Neural crest cell (in vitro differentiated cells): ENCODE results near the gene ZFR2. TPM values are rescaled to one million over a fixed set of nuclear protein-coding genes. Genes with fewer than 3 reads are reported as not detected.
"Not testable (repeated sequence)": the region's sequence is repeated elsewhere in the genome, so short reads cannot be mapped to it uniquely, and the experiment has no call there.

ENCODE experiments used
- DNase-seq: peaks from one replicate; pipeline ENCODE4 v3.0.0; 2021; ENCODE audit warnings: low read depth, mixed read lengths, low spot score
- H3K27ac Mint-ChIP-seq: one replicate; pipeline ENCODE4 v1.8.0; 2021; ENCODE audit warnings: mild to moderate bottlenecking, mixed read lengths; ENCODE audit not compliant: unreplicated experiment
- H3K27me3 Mint-ChIP-seq: 2 replicates; pipeline ENCODE4 v1.8.0; 2021; ENCODE audit warnings: low read depth, mild to moderate bottlenecking, mixed read lengths
- H3K36me3 Mint-ChIP-seq: 2 replicates; pipeline ENCODE4 v1.8.0; 2021; ENCODE audit warnings: low read depth, mild to moderate bottlenecking, mixed read lengths
- H3K4me1 Mint-ChIP-seq: 2 replicates; pipeline ENCODE4 v1.8.0; 2021; ENCODE audit warnings: mixed read lengths
- H3K4me3 Mint-ChIP-seq: one replicate; pipeline ENCODE4 v1.8.0; 2021; ENCODE audit warnings: mild to moderate bottlenecking, mixed read lengths
- H3K9me3 Mint-ChIP-seq: 2 replicates; pipeline ENCODE4 v1.8.0; 2021; ENCODE audit warnings: mixed read lengths
- total RNA-seq: library from RNA; stranded (reverse); gene quantifications from 2 replicates; pipeline ENCODE4 v1.2.1, GENCODE V29; 2021
- TF ChIP-seq, protein P1 (sequence below): fragments of 200-600 bp; sonication (generic); conservative IDR thresholded peaks from 2 replicates; pipeline ENCODE4 v1.5.0; 2021; ENCODE audit warnings: antibody characterized with exemption, mild to moderate bottlenecking

Gene ZFR2
- total RNA-seq, 1 donor from 2014 or later = 4.2 TPM

DNA sequence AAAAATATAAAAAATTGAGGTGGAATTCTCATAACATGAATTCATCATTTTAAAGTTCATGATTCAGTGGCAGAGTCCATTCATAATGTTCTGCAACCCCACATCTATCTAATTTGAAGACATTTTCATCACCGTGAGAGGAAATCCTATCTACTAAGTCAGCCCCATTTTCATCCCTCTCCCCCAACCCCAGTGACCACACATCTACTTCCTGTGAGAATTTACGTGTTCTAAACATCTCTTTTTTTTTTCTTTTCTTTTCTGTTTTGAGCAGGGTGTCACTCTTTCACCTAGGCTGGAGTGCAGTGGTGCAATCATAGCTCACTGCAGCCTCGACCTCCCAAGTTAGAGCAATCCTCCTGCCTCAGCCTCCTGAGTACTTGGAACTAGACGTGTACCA, 29.1 kb upstream of the ZFR2 start:
- H3K4me3 Mint-ChIP-seq = no peak overlapping the region
- H3K27me3 Mint-ChIP-seq = no peaks in the 10 kb centered on the region
- H3K9me3 Mint-ChIP-seq = no peaks in the 10 kb centered on the region
- H3K36me3 Mint-ChIP-seq = peaks cover 3% of the 10 kb centered on the region
- H3K4me1 Mint-ChIP-seq = no peaks in the 10 kb centered on the region
- DNase-seq = no peak
- no peak overlapping the region for H3K27ac Mint-ChIP-seq
- TF ChIP-seq, protein P1, sequence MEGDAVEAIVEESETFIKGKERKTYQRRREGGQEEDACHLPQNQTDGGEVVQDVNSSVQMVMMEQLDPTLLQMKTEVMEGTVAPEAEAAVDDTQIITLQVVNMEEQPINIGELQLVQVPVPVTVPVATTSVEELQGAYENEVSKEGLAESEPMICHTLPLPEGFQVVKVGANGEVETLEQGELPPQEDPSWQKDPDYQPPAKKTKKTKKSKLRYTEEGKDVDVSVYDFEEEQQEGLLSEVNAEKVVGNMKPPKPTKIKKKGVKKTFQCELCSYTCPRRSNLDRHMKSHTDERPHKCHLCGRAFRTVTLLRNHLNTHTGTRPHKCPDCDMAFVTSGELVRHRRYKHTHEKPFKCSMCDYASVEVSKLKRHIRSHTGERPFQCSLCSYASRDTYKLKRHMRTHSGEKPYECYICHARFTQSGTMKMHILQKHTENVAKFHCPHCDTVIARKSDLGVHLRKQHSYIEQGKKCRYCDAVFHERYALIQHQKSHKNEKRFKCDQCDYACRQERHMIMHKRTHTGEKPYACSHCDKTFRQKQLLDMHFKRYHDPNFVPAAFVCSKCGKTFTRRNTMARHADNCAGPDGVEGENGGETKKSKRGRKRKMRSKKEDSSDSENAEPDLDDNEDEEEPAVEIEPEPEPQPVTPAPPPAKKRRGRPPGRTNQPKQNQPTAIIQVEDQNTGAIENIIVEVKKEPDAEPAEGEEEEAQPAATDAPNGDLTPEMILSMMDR = no peak

DNA sequence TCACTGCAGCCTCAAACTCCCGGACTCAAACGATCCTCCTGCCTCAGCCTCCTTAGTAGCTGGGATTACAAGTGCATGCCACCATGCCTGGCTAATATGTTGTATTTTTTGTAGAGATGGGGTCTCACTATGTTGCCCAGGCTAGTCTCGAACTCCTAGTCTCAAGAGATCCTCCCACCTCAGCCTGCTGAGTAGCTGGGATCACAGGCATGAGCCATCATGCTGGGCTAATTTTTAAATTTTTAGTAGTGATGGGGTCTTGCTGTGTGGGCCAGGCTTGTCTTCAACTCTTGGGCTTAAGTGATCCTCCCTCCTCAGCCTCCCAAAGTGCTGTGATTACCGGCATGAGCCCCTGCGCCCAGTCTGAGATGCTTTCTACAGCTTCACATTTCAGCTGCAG, 26.9 kb upstream of the ZFR2 start:
- no peak overlapping the region for H3K27ac Mint-ChIP-seq
- H3K27me3 Mint-ChIP-seq = no peaks in the 10 kb centered on the region
- H3K36me3 Mint-ChIP-seq = peaks cover 3% of the 10 kb centered on the region
- no peak for DNase-seq
- H3K4me1 Mint-ChIP-seq = no peaks in the 10 kb centered on the region
- TF ChIP-seq, protein P1 = no peak
- no peak overlapping the region for H3K4me3 Mint-ChIP-seq
- no peaks in the 10 kb centered on the region for H3K9me3 Mint-ChIP-seq

- DNase-seq, H3K4me3 Mint-ChIP-seq, H3K36me3 Mint-ChIP-seq, H3K9me3 Mint-ChIP-seq, H3K27me3 Mint-ChIP-seq, H3K4me1 Mint-ChIP-seq, H3K27ac Mint-ChIP-seq: not testable (repeated sequence)
These were observed 26.1 kb upstream of the ZFR2 start for GRCh38 chr19:3894959-3895358.

- no peaks in the 10 kb centered on the region for H3K4me1 Mint-ChIP-seq
- no peaks in the 10 kb centered on the region for H3K36me3 Mint-ChIP-seq
- TF ChIP-seq, protein P1 = no peak
- DNase-seq = no peak
- H3K27me3 Mint-ChIP-seq = no peaks in the 10 kb centered on the region
- H3K9me3 Mint-ChIP-seq = no peaks in the 10 kb centered on the region
- no peak overlapping the region for H3K27ac Mint-ChIP-seq
- no peak overlapping the region for H3K4me3 Mint-ChIP-seq
These were observed 24.8 kb upstream of the ZFR2 start for GRCh38 chr19:3893509-3894179.

- DNase-seq = no peak
- no peaks in the 10 kb centered on the region for H3K4me1 Mint-ChIP-seq
These were observed 21.8 kb upstream of the ZFR2 start for GRCh38 chr19:3890591-3890990.

GRCh38 chr19:3882041-3882384, 13.2 kb upstream of the ZFR2 start:
- Mint-ChIP-seq H3K4me3 (peak overlapping the region; percentile 85), H3K27ac (no peak overlapping the region), H3K27me3 (peaks cover 29% of the 10 kb centered on the region)

More at GRCh38 chr19:3890591-3890990, 21.8 kb upstream of the ZFR2 start:
- TF ChIP-seq, protein P1 = no peak
- no peaks in the 10 kb centered on the region for H3K36me3 Mint-ChIP-seq
- no peak overlapping the region for H3K4me3 Mint-ChIP-seq
- H3K27me3 Mint-ChIP-seq = no peaks in the 10 kb centered on the region
- H3K27ac Mint-ChIP-seq = no peak overlapping the region
- H3K9me3 Mint-ChIP-seq = no peaks in the 10 kb centered on the region

More at GRCh38 chr19:3882041-3882384, 13.2 kb upstream of the ZFR2 start:
- no peaks in the 10 kb centered on the region for H3K36me3 Mint-ChIP-seq
- H3K4me1 Mint-ChIP-seq = peaks cover 22% of the 10 kb centered on the region
- TF ChIP-seq, protein P1 = no peak
- no peaks in the 10 kb centered on the region for H3K9me3 Mint-ChIP-seq
- no peak for DNase-seq
